ENCODE measurements around the gene SPTBN4.
"Not testable (repeated sequence)": the region's sequence is repeated elsewhere in the genome, so short reads cannot be mapped to it uniquely, and the experiment has no call there.

Gene SPTBN4

DNA sequence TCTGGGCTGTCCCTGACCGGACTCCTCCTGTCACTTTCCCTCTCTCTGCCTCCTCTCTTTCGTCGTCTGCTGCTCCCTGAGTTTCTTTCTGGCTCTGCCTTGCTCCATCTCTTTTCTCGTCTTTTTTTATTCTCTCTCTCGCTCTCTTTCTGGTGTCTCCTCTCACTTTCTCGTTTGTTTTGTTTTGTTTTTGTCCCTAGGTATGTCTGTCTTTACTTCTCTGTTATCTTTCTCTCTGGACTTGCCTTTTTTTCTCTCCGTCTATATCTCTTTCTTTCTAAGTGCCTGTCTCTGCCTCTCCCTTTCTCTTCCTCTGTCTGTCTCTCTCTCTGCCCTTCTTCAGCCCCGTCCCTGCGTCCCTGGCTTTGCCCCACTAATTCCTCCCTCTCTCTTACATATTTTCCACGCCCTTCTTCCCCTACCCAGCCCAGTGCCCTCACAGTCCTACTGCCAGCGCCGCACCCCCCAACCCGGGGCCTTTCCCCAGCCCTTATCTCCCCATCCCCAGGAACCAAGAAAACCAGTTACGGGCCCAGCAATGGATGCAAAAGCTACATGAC, 61.8 kb downstream of the SPTBN4 start:
- no peak for DNase-seq (ENCODE audit: low spot score)

DNA sequence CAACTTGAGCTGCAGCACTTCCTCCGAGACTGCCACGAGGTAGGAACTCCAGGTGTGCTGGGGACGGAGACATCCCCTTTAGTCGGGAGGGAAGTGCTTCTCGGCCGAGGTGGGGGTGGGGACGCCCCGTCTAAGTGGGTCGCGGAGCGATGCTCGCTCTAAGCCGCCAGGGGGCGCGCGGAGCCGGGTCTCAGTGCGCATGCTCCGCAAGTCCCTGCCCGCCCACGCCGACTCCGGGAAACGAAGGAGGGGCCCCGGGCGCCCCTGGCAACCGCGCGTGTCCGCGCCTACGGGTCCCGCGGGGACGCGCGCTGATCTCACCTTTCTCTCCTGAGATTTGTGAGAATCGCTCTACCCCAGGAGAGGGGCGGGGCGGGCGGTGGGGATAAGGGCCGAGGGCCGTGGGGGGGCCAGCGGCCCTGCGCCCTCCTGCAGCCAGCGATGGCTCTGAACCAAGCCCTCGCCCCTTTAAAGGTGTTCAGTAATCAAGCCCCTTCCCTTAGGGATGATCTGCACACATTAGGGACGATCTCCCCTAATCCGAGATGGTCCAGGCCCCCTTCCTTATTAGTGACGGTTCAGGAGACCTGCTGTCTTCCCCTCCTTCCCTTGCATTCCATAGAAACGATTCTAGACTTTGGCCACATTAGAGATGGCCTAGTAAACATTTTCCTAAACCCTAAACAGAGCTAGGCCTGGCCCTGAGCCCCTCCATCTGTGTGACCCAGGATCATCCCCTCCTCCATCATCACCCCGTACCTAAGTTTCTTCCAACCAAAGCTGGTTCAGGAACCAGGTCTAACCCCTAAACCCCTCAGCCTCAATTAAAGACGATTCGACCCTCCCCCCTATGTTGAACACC, 62.5 kb downstream of the SPTBN4 start:
- peak; percentile 82 for DNase-seq (ENCODE audit: low spot score)

DNA sequence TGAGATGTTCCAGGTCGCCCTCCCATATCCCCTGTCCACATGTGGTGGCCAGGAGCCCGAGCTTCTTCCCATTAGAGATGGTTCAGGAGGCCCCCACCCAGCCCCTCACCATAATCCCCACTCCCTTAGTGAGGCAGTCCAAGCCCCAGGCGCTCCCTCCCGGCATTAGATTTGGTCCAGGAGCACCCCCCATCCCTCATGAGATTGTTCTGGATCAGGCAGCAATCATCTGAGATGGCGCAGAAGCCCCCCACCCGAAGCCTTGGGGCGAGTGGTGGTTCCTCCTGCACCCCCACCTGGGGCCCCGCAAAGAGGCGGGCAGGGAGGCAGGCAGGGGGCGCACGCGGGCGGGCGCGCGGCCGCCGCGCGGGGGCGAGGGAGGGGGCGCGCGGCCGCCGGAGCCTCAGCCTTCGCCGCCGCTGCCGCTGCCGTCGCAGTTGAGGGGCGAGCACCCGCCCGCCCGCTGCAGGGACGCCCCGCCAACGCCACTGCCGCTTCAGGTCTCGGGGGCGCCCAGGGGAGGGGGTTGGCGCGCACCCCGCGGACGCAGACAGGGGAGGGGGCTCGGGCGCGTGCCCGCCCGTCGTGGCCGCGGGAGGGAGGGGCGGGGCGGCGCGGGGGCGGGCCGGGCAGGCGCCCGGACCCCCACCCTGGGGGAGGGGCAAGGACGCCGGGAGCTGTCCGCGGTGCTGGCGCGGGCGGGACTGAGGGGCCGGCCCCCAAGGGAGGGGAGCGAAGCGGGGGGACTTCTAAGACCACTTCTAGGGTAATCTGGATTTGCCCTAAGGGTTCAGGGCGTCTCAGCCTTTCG, 63.5 kb downstream of the SPTBN4 start:
- DNase-seq (ENCODE audit: low spot score), result peak; percentile 26

DNA sequence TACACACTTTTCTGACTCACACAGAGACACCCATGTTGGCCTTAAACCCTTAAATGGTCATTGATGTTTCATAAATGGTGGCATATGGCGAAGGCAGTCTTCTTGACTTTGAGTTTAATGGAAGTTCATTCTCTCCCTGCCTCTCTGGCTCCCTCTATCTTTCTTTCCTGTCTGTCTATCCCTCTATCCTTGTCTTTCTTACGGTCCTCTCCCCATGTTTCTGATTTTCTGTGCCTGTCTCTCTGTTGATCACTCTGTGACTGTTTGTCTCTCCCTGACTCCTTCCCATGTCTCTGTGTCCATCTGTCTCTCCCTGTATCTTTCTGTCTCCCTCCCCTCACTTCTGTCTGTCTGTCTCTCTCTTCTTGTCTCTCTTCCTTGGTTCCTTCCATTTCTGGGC, 66.7 kb downstream of the SPTBN4 start:
- DNase-seq (ENCODE audit: low spot score), result no peak

DNA sequence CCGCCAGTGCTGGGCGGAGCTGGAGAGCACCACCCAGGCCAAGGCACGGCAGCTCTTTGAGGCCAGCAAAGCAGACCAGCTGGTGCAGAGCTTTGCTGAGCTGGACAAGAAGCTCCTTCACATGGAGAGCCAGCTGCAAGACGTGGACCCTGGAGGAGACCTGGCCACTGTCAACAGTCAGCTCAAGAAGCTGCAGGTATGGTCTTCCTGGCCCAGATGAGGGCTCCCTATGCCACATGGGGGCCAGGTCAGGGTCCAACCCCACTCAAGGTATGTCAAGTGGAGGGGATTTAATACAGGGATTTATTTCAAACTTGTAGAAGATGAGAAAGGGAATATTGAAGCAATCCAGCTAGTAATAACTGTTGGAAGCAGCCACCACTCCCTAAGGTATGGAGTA, 67.3 kb downstream of the SPTBN4 start:
- no peak for DNase-seq (ENCODE audit: low spot score)

DNA sequence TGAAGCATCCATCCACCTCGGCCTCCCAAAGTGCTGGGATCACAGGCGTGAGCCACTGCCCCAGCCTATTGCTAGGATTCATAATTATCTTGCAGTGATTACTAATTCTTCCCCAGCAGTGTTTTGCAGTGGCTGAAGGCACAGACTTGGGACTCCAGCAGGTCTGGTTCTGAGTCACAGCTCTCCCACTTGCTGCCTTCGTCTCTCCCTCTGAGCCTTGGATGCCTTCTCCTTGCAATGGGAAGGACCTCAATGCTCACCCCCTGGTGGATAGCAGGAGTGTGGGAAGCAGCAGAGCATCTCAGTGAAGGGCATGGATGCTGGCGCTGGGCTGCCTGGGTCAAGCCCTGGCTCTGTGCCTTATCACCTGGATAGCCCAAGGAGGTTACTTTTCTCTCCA, 72.3 kb downstream of the SPTBN4 start:
- DNase-seq (ENCODE audit: low spot score), result no peak

DNA sequence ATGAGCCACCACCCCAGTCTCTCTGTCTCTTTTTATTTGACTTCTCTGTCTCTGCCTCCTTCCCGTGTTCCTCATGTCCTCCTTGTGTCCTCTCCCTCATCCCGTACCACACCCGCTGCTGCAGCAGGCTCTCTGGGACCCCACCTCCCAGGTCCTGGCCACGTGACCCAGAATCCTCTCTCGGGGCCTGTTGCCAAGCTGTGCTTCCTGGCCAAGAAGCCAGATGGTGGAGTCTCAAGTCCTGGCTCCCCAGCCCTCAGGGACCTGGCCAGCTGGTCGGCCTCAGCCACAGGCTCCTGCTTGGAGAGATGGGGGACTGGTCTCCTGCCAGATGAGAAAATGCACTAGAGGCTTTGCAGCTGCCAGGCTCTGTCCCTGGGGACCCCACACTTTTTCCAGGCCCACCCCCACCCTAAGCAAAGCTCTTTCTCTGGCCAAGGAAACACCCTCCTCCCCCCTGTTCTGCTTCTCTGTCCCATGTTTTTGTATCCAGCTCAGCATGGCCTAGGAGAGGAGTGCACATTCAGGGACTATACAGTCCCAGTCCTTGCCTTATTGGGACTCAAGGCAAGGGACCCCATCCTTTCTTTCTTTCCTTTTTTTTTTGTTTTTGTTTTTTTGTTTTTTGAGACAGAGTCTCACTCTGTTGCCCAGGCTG, 75.5 kb downstream of the SPTBN4 start:
- DNase-seq (ENCODE audit: low spot score), result peak; percentile 89

DNA sequence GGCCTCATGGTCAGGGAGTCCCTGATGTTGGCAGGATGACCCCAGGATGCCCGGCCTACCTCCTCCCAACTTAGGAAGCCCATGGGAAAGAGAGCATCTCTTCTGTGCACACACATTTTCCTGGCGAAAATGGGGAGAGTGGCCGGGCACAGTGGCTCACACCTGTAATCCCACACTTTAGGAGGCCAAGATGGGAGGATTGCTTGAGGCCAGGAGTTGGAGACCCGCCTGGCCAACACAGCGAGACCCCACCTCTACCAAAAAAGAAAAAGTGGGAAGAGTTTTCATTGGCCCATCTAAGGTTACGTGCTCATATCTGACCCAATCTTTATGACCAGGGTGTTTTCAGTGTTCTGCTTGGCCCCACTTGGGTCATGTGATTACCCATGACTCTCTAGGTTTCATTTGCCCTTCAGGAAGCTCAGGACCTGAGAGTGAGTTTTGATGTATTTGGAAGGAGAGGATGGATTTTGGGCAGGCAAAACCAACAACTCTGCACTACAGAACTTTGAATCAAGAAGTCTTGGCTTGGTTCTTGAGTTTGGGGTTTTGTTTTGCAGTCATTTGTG, 76.3 kb downstream of the SPTBN4 start:
- no peak for DNase-seq (ENCODE audit: low spot score)

DNA sequence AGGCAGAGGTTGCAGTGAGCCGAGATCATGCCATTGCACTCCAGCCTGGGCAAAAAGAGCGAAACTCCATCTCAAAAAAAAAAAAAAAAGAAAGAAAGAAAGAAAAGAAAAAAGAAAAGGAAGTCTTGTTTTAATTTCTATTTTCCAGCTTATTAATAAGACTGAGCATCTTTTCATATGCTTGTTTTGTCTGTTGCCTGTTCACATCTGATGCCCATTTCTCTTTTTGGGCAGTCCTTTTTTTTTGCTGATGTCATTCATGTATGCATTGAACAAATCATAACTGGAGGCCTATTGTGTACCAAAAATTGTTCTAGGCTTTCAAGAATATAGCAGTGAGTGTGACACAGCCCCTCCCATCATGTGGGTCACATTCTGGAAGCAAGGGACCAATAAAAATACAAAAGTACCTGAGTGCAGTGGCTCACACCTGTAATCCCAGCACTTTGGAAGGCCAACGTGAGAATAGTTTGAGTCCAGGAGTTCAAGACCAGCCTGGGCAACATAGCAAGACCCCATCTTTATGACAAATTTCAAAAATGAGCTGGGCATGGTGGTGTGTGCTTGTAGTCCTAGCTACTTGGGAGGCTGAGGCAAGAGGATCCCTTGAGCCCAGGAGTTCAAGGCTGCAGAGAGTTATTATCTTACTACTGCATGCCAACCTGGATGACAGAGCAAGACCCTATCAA, 79.5 kb downstream of the SPTBN4 start:
- not testable (repeated sequence) for DNase-seq (ENCODE audit: low spot score)

DNA sequence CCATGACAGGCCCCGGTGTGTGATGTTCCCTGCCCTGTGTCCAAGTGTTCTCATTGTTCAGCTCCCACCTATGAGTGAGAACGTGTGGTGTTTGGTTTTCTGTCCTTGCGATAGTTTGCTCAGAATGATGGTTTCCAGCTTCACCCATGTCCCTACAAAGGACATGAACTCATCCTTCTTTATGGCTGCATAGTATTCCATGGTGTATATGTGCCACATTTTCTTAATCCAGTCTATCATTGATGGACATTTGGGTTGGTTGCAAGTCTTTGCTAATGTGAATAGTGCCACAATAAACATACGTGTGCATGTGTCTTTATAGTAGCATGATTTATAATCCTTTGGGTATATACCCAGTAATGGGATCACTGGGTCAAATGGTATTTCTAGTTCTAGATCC, 80.4 kb downstream of the SPTBN4 start:
- DNase-seq (ENCODE audit: low spot score), result not testable (repeated sequence)

DNA sequence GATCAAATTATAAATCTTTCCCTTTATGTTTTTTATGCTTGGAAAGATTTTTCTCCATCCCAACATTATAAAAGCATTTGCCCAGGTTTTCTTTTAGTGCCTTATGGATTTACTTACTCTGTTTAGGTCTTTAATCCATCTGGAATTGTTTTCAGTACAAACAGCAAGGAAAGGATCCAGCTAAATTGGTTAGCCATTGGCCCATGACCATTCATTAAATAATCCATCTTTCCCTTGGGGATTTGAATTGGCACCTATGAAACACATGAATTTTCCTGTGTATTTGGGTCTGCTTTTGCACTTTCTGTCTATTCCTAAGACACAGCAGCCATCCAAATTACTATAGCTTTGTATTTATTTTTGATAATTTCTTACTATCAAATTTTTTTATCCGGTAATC, 81.0 kb downstream of the SPTBN4 start:
- no peak for DNase-seq (ENCODE audit: low spot score)

DNA sequence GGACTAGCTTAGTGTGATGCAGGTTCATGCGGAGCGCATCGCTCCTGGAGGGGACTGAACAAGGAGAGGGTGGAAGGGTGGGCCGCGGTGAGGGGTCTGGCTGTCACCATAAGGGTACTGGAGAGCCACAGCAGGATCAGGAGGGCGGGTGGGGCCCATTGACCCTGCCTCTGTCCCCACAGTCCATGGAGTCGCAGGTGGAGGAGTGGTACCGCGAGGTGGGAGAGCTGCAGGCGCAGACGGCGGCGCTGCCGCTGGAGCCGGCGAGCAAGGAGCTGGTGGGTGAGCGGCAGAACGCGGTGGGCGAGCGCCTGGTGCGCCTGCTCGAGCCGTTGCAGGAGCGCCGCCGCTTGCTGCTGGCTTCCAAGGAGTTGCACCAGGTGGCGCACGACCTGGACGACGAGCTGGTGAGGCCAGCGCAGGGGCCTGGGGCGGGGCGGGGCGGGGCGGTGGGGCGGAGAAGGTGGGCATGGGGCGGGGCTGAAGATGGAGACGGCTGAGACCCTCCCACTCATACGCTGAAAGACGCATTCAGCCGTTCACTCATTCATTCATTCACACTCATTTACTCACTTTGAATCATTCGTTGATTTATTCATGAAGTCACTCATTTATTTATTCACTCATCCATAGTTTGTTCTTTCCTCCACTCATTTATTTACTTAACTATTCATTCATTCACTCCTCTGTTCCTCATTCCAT, 82.4 kb downstream of the SPTBN4 start:
- peak; percentile 86 for DNase-seq (ENCODE audit: low spot score)

DNA sequence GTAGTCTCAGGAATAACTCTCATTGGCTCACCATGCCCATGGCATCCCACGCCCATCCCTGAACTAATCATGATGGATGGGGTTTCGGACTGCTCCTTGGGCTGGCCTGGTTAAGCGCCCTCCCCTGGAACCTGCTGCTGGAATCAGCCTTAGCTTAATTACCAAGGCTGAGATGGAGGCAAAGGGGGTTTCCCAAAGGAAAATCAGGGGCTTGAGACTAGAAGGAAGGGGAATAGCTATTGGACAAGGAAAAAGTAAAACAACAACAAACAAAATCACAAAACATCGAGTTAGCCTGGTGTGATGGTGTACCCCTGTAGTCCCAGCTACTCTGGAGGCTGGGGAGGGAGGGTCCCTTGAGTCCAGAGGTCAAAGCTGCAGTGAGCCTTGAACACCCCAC, 84.2 kb downstream of the SPTBN4 start:
- no peak for DNase-seq (ENCODE audit: low spot score)

DNA sequence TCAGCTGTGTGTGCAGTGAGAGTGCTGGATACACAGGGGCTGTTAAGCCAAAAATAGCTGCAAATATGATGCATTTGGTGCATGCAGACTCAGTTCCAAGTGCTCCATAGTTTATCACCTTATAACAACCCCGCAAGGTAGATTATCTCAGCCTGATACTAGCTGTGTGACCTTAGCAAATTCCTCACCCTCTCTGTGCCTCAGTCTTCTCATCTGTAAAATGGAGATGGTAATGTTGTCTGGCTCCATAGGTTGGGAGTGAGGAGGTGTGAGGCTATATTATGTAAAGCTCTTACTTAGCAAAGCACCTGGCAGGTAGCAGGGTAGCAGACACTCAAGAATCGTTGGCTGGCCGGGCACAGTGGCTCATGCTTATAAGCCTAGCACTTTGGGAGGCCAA, 86.0 kb downstream of the SPTBN4 start:
- no peak for DNase-seq (ENCODE audit: low spot score)

DNA sequence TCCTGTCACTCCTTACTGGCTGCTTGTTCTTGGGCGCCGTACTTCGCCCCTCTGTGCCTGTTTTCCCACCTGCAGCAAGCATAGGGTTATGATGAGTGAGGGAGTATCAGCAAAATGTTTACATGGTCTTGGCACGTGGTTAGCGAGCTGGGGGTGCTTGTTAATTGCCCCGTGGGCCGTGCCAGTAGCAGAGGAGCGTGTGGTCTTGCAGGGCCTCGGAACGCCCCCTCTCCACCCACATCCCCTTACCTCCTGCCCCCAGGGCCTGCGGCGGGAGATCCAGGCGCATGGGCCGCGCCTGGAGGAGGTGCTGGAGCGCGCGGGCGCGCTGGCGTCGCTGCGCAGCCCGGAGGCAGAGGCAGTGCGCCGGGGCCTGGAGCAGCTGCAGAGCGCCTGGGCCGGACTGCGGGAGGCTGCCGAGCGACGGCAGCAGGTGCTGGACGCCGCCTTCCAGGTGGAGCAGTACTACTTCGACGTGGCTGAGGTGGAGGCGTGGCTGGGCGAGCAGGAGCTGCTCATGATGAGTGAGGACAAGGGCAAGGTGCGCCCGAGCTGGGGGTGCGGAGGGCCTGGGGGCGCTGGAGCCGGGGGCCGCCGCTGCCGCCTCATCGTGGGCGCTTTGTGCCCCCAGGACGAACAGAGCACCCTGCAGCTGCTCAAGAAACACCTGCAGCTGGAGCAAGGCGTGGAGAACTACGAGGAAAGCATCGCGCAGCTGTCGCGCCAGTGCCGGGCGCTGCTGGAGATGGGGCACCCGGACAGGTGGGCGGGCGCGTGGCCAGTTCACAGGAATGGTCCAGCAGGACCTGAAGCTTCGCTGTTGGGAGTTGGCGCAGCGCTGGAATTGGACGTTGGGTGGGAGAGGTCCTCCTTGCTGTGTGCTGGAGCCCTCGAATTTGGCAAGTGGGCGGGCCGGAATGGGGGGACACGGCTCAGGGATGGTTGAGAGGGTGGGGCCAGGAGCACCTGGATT, 87.4 kb downstream of the SPTBN4 start:
- DNase-seq (ENCODE audit: low spot score), result no peak

DNA sequence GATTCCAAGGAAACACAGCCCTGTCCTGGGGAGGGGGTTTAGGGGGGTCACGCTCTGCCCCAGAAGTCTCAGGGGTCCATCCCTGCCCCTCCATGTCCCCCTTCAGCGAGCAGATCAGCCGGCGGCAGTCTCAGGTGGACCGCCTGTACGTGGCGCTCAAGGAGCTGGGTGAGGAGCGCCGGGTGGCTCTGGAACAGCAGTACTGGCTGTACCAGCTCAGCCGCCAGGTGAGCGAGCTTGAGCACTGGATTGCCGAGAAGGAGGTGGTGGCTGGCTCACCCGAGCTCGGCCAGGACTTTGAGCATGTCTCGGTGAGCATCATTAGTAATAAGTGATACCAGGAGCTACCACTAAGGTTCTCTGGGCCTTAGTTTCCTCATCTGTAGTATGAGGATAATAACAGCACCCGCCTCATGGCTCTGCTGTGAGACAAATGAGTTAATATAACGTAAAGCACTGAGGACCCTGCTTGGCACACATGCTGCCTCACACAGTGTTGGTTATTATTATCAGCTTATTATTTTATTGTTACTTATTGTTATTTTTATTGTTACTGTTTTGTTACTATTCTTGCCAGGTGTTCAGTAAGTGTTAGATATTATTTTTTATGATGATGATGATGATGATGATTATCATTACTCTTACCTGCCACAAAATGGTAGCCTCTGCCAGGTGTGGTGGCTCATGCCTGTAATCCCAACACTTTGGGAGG, 89.3 kb downstream of the SPTBN4 start:
- DNase-seq (ENCODE audit: low spot score), result no peak

DNA sequence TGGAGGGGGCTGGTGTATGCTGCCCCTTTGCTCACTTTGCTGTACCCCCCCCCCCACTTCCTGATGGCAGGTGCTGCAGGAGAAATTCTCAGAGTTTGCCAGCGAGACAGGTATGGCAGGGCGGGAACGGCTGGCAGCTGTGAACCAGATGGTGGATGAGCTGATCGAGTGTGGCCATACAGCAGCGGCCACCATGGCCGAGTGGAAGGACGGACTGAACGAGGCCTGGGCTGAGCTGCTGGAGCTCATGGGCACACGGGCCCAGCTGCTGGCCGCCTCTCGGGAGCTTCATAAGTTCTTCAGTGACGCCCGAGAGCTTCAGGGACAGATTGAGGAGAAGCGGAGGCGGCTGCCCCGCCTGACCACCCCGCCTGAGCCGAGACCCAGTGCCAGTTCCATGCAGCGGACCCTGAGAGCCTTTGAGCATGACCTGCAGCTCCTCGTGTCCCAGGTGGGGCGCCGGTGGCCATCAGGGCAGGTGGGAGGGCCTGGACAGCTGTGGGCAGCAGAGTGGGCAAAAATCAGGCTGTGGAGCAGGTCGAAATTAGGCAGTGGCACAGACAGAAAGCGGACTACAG, 90.2 kb downstream of the SPTBN4 start:
- no peak for DNase-seq (ENCODE audit: low spot score)

DNA sequence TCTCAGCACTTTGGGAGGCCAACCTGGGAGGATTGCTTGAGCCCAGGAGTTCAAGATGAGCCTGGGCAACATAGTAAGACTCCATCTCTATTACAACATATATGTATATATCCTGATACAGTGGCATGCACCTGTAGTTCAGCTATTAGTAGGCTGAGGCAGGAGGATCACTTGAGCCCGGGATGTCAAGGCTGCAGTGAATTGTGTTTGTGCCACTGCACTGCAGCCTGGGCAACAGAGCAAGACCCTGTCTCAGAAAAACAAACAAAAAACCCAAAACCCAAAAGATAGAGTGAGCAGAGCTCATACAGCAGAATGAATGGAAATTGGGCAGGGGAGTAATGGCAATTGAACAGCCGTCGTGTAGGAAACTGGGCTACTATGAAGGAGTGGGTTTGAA, 92.6 kb downstream of the SPTBN4 start:
- no peak for DNase-seq (ENCODE audit: low spot score)

Data from SK-N-DZ (cell line).